K562 (cell line): ENCODE results near the gene RABL3. TPM values are rescaled to one million over a fixed set of nuclear protein-coding genes. Genes with fewer than 3 reads are reported as not detected.

Experiments
- E2F3 ChIP-seq: fragments of 250-450 bp; sonication (Bioruptor Pico); IDR thresholded peaks from 2 replicates; pipeline ENCODE4 v1.4.0; 2020; ENCODE audit warnings: mild to moderate bottlenecking
- RBM34 ChIP-seq: fragments of 200-400 bp; formaldehyde crosslinking; IDR thresholded peaks from 2 replicates; pipeline ENCODE4 v1.6.1; 2018; ENCODE audit warnings: low read length, borderline replicate concordance; ENCODE audit not compliant: insufficient read depth
- TCF3 ChIP-seq: sonication (generic); formaldehyde crosslinking; IDR thresholded peaks from 2 replicates; pipeline ENCODE4 v1.4.0; 2020; ENCODE audit warnings: mild to moderate bottlenecking, missing genetic modification reagents
- ZFPM2 ChIP-seq: fragments of 250-450 bp; sonication (Bioruptor Pico); IDR thresholded peaks from 2 replicates; pipeline ENCODE4 v1.5.1; 2022; ENCODE audit warnings: mild to moderate bottlenecking
- ZNF507 ChIP-seq: conservative IDR thresholded peaks from 2 replicates; pipeline ENCODE4 v1.6.1; 2017; ENCODE audit warnings: missing genetic modification characterization, missing compliant biosample characterization
- polyA plus RNA-seq, 8 experiments: library from polyadenylated mRNA; depleted of rRNA in 4 of 8; stranded (reverse) in 5 of 8; unstranded in 3 of 8; fragments of >200 nt; fragmentation: Nextera tagmentation in 2 of 8; fragmentation: Illumina TruSeq in 1 of 8; extraction: Ambion mirVana in 2 of 8; extraction: Trizol in 1 of 8; gene quantifications; 2 replicates each; pipeline versions ENCODE4 v1.2.1 to v1.2.3, GENCODE V29; 2011 to 2014; ENCODE audit warnings: inconsistent platforms in 1 of 8, missing spikeins in 1 of 8
- total RNA-seq, 7 experiments: library from RNA; depleted of rRNA in 6 of 7; stranded (reverse); fragments of >200 nt in 6 of 7; fragmentation: Illumina TruSeq in 2 of 7; extraction: Trizol in 2 of 7; gene quantifications; 2 replicates each; pipeline versions ENCODE4 v1.2.1 to v1.2.3, GENCODE V29; 2011 to 2021; ENCODE audit warnings: low replicate concordance in 1 of 7
- TF ChIP-seq, protein P1 (sequence below): fragments of 450-650 bp; IDR thresholded peaks from 2 replicates; pipeline ENCODE4 v1.7.0; 2016; ENCODE audit warnings: borderline replicate concordance
- TF ChIP-seq, protein P2 (sequence below): fragments of 450-650 bp; formaldehyde crosslinking; IDR thresholded peaks from 2 replicates; pipeline ENCODE4 v1.4.0; 2020; ENCODE audit warnings: mild to moderate bottlenecking
- TF ChIP-seq, protein P3 (sequence below), 3 experiments: fragments of 200-800 bp in 1 of 3; sonication (Bioruptor generic) in 1 of 3; sonication (generic) in 1 of 3; formaldehyde crosslinking in 1 of 3; IDR thresholded peaks; 2 replicates each; pipeline versions ENCODE4 v1.6.1 to v1.8.0; 2016 to 2022; ENCODE audit warnings: mild to moderate bottlenecking in 2 of 3, missing compliant biosample characterization in 2 of 3, missing genetic modification characterization in 2 of 3, missing genetic modification reagents in 1 of 3
- TF ChIP-seq, protein P4 (sequence below), 2 experiments: IDR thresholded peaks; 2 replicates each; pipeline ENCODE4 v1.6.1; 2011; ENCODE audit warnings: borderline replicate concordance in 1 of 2, control low read depth in 1 of 2, low read depth in 1 of 2, low read length in 1 of 2, mild to moderate bottlenecking in 1 of 2, mixed read lengths in 1 of 2, moderate library complexity in 1 of 2; ENCODE audit not compliant: insufficient read depth in 1 of 2, insufficient read length in 1 of 2, poor library complexity in 1 of 2, severe bottlenecking in 1 of 2; ENCODE audit errors: extremely low read depth in 1 of 2
- TF ChIP-seq, protein P5 (sequence below): fragments of 250-450 bp; sonication (Bioruptor Pico); IDR thresholded peaks from 2 replicates; pipeline ENCODE4 v1.4.0; 2020; ENCODE audit warnings: mild to moderate bottlenecking, moderate library complexity, borderline replicate concordance

Gene RABL3
- total and polyA plus RNA-seq, 9 of the 15 experiments (the other 6 are each of a cell fraction or from before 2014, with no cell fraction given): 6.5 to 30.7 (median 12.3) TPM

DNA sequence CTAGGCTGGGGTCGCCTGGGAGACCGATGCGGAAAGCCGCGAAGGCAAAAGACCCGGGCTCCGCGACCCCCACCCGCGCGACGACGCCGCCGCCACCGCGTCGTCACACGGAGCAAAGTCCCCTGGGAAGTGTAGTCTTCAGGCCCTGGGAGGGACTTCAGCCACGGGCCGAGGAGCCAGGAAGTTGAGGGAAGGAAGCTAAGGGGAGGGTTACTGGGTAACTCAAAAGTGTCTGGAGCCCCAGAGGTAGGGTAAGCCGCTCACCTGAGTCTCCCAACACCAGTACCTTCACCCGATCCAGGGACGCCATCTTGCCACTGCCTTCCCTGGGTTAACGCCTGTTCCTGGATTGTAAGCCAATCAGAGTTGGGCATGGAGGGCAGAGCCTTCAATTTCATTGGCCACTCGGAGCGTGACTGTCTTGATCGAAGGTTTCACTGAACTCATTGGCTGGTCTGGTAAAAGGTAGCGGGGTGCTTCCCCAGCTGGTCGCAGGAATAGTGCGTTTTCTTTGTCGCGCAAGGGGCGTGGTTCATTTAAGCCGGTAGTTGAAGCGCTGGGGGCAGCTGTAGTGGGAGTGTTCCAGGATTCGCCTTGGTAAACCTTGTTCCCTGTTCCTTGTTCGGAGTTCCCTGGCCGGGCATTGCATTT, at the start of gene RABL3, which contains the start of gene GTF2E1 (continued):
- TF ChIP-seq, protein P1, sequence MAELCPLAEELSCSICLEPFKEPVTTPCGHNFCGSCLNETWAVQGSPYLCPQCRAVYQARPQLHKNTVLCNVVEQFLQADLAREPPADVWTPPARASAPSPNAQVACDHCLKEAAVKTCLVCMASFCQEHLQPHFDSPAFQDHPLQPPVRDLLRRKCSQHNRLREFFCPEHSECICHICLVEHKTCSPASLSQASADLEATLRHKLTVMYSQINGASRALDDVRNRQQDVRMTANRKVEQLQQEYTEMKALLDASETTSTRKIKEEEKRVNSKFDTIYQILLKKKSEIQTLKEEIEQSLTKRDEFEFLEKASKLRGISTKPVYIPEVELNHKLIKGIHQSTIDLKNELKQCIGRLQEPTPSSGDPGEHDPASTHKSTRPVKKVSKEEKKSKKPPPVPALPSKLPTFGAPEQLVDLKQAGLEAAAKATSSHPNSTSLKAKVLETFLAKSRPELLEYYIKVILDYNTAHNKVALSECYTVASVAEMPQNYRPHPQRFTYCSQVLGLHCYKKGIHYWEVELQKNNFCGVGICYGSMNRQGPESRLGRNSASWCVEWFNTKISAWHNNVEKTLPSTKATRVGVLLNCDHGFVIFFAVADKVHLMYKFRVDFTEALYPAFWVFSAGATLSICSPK: no peak
- no peak for TF ChIP-seq TCF3 (CRISPR knock-in tag)
- TF ChIP-seq, protein P2, sequence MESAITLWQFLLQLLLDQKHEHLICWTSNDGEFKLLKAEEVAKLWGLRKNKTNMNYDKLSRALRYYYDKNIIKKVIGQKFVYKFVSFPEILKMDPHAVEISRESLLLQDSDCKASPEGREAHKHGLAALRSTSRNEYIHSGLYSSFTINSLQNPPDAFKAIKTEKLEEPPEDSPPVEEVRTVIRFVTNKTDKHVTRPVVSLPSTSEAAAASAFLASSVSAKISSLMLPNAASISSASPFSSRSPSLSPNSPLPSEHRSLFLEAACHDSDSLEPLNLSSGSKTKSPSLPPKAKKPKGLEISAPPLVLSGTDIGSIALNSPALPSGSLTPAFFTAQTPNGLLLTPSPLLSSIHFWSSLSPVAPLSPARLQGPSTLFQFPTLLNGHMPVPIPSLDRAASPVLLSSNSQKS (CRISPR knock-in tag): no peak
- no peak for TF ChIP-seq ZFPM2 (CRISPR knock-in tag)
- TF ChIP-seq RBM34: no peak
- TF ChIP-seq, protein P3, sequence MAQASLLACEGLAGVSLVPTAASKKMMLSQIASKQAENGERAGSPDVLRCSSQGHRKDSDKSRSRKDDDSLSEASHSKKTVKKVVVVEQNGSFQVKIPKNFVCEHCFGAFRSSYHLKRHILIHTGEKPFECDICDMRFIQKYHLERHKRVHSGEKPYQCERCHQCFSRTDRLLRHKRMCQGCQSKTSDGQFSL (CRISPR knock-in tag; IDR thresholded peaks at IDR 0.05): no peak
- TF ChIP-seq, protein P3 (tag; IDR thresholded peaks at IDR 0.05): no peak
- TF ChIP-seq, protein P4, sequence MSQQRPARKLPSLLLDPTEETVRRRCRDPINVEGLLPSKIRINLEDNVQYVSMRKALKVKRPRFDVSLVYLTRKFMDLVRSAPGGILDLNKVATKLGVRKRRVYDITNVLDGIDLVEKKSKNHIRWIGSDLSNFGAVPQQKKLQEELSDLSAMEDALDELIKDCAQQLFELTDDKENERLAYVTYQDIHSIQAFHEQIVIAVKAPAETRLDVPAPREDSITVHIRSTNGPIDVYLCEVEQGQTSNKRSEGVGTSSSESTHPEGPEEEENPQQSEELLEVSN (IDR thresholded peaks at IDR 0.05; ENCODE audit: borderline replicate concordance in 1 of 2, extremely low read depth in 1 of 2, insufficient read depth in 1 of 2, insufficient read length in 1 of 2, low read depth in 1 of 2, low read length in 1 of 2, poor library complexity in 1 of 2, severe bottlenecking in 1 of 2): peak in 1 of 2 experiments; percentile 64
- TF ChIP-seq E2F3: no peak
- TF ChIP-seq ZNF507: no peak
- TF ChIP-seq, protein P5, sequence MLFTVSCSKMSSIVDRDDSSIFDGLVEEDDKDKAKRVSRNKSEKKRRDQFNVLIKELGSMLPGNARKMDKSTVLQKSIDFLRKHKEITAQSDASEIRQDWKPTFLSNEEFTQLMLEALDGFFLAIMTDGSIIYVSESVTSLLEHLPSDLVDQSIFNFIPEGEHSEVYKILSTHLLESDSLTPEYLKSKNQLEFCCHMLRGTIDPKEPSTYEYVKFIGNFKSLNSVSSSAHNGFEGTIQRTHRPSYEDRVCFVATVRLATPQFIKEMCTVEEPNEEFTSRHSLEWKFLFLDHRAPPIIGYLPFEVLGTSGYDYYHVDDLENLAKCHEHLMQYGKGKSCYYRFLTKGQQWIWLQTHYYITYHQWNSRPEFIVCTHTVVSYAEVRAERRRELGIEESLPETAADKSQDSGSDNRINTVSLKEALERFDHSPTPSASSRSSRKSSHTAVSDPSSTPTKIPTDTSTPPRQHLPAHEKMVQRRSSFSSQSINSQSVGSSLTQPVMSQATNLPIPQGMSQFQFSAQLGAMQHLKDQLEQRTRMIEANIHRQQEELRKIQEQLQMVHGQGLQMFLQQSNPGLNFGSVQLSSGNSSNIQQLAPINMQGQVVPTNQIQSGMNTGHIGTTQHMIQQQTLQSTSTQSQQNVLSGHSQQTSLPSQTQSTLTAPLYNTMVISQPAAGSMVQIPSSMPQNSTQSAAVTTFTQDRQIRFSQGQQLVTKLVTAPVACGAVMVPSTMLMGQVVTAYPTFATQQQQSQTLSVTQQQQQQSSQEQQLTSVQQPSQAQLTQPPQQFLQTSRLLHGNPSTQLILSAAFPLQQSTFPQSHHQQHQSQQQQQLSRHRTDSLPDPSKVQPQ (CRISPR knock-in tag): no peak
